Measurements from ENCODE around the gene BIN2. TPM values are rescaled to one million over a fixed set of nuclear protein-coding genes. Genes with fewer than 3 reads are reported as not detected.
"Not testable (repeated sequence)": the region's sequence is repeated elsewhere in the genome, so short reads cannot be mapped to it uniquely, and the experiment has no call there.

BIN2 gene
- total RNA-seq, 1 donor from 2014 or later: 181 TPM

DNA sequence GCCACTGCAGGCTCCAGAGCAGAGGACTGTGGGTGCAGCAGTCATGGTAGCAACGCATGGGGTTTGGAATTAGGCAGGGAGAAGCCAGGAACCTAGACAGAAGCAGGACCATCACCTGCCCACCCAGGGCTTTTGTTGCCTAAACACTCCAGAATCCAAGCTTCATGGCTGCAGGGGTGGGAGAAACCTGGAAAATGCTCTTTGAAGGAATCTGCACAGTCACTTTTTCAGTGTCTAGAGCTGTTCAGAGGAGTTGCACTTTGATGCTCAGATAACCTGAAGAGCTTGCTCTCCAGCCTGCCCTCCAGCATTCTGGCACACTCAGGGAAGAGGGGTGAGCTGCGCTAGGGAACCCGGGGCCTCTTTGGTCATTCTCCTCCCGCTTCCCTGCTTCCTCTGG is 24.1 kb upstream of the BIN2 start:
- intact Hi-C loops (cut with micrococcal nuclease): no loop called here

- intact Hi-C loops (cut with micrococcal nuclease): no loop called here
These were observed 22.6 kb upstream of the BIN2 start, which contains the start of gene CELA1 for GRCh38 chr12:51346581-51346980. Gene CELA1, minus strand, starts transcription at chr12:51346679. Its CDS starts 41 bp downstream, at chr12:51346638.

- intact Hi-C loops (cut with micrococcal nuclease): no loop called here
These were observed 21.7 kb upstream of the BIN2 start for GRCh38 chr12:51345681-51346080.

- intact Hi-C loops (cut with micrococcal nuclease): loop anchor here (5.0 kb wide), 2 partner anchors 36 to 316 kb away; partner anchors contain the start of gene SLC11A2
These were observed 19.2 kb upstream of the BIN2 start for GRCh38 chr12:51343201-51343600.

- intact Hi-C loops (cut with micrococcal nuclease): loop anchor here (5.0 kb wide), 2 partner anchors 35 to 315 kb away; partner anchors contain the start of gene SLC11A2
These were observed 18.4 kb upstream of the BIN2 start for GRCh38 chr12:51342416-51342815.

DNA sequence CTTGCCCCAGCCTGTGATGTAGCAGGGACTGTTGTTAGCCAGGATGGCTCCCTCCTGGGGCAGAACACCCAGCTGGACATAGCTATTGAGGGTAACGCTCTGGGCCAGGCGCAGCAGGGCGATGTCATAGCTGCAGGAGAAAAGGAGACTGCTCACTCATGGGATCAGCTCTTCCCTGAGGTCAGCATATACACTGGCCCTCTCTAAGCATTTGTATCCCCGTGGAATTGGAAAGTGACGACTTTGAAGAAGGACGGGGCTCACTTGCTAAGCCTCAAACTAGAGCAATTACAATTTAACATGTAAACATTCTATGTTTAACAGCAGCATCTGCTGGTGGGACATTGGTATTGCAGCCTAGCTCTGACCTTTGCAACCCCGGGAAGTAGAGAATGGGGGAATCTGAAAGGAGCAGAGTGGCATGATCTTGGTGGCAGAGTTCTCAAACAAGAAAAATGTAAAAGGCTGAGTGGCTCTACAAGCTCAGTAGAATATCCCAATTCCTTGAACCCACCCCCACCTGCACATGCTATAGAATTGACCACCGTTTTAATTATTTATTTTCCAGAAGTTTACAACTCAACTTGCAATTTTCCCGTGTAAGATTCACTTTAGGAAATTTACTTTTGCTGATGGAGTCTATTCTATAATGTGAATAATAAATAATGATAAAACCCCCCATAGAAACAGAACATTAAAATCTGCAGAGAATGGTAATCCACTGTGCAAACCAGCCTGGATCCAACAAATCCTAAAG is 17.5 kb upstream of the BIN2 start:
- intact Hi-C loops (cut with micrococcal nuclease): loop anchor here (1.0 to 5.0 kb wide), 14 partner anchors 14 to 576 kb away; partner anchors contain the start of genes CSRNP2, DAZAP2, LETMD1 and POU6F1

DNA sequence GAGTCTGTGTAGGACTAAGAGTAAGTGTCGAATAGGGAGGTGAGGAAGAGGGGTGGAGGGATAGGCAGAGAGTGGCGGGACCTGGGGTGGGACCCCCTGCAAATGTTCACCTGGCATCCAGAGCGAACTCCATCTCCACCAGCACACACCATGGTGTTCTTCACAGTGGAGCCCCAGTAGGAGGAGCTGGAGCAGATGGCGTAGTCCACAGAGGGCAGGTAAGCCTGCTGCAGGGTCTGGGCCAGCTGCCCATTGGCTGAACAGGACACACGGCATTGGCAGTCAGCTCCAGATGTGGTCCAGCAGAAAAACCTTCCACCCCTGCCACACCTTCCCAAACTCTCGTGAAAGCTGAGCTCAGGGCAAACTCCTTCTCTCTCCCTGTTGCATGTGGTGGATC is 15.8 kb upstream of the BIN2 start:
- intact Hi-C loops (cut with micrococcal nuclease): loop anchor here (5.0 kb wide), 2 partner anchors 32 to 312 kb away; partner anchors contain the start of gene SLC11A2

GRCh38 chr12:51337336-51337735 is 13.4 kb upstream of the BIN2 start:
- intact Hi-C loops (cut with micrococcal nuclease): not testable (repeated sequence)

- intact Hi-C loops (cut with micrococcal nuclease): no loop called here
These were observed 12.0 kb upstream of the BIN2 start for GRCh38 chr12:51335931-51336330.

GRCh38 chr12:51334764-51335163 is 10.8 kb upstream of the BIN2 start:
- intact Hi-C loops (cut with micrococcal nuclease): no loop called here

DNA sequence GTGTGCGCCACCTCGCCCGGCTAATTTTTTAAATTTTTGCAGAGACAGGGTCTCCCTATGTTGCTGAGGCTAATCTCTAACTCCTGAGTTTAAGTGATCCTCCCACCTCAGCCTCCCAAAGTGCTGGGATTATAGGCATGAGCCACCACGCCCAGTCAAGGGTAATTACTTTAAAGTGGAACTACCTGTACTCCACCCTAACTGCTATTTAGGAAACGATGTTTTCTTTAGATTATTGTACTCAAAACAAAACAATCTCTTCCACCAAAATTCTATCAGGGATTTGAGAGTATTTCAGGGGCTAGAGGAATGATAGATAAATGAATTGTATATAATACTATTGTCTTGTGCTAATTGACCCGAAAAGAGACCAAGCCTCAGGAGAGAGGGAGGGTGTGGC is 9.6 kb upstream of the BIN2 start:
- intact Hi-C loops (cut with micrococcal nuclease): no loop called here

- intact Hi-C loops (cut with micrococcal nuclease): loop anchor here (1.0 kb wide), 1 partner anchor 11 kb away; no protein-coding TSS in a partner anchor
These were observed 6.2 kb upstream of the BIN2 start for GRCh38 chr12:51330186-51330585.

- intact Hi-C loops (cut with micrococcal nuclease): loop anchor here (1.0 to 10.0 kb wide), 3 partner anchors 10 to 825 kb away; partner anchors contain the start of genes DIP2B and SMAGP
These were observed 5.8 kb upstream of the BIN2 start for GRCh38 chr12:51329742-51330141.

GRCh38 chr12:51328587-51328986 is 4.6 kb upstream of the BIN2 start:
- intact Hi-C loops (cut with micrococcal nuclease): loop anchor here (10.0 kb wide), 2 partner anchors 54 to 824 kb away; partner anchors contain the start of genes DIP2B and SMAGP

DNA sequence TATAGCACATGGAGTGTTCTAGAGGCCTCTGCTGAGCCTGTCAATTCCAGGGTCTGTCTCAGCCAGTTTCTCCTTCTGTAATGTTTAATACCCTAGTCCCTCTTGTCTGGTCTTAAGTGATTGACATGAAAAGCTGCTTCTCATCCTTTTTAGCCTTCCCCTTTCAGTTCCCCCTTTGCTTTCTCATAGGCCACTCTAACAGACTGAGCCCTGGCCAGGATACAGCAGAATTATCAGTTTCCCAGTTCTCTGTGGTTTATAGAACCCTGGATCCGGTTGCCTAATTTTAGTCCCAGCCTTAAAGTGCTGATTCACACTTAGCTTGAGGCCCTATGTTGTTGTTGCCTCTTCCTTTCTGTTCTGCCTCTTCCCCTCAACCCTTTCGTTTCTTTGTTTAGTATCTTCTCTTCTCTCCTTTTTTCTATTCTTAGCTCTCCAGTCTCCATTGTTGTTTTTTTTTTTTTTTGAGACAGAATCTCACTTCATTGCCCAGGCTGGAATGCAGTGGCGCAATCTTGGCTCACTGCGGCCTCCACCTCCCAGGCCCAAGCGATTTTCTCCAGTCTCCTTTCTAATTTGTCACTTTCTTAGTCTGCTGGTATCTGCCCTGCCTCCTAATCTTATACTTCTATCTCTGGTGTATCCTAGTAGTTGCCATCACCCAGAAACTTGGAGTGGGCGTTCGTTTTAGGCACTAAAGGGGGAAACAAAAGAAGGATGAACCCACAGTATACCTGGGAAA is 2.9 kb upstream of the BIN2 start:
- intact Hi-C loops (cut with micrococcal nuclease): loop anchor here (1.0 to 10.0 kb wide), 5 partner anchors 14 to 822 kb away; partner anchors contain the start of genes ATF1, CSRNP2, DIP2B and SMAGP

DNA sequence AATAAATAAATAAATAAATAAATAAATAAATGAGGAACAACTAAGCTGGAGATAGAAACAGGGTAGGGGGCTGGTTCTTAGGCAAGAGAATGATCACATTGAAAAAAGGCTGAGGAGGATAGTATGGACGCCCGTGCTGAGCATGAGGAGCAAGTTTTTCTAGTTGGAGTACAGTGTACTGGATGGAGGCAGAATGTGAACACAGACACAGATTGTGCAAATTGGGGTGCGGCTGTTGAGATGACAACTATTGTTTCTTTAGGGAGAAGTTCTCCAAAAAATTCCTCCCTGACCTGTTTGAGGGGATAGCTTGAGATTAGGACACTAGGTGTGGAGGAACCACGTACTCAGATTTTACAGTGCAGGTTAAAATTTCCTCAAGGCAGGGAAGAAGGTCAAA is 979 bp upstream of the BIN2 start:
- intact Hi-C loops (cut with micrococcal nuclease): loop anchor here (10.0 kb wide), 2 partner anchors 50 to 820 kb away; partner anchors contain the start of genes DIP2B and SMAGP

- intact Hi-C loops (cut with micrococcal nuclease): loop anchor here (1.0 to 10.0 kb wide), 5 partner anchors 18 to 819 kb away; partner anchors contain the start of genes DIP2B, LETMD1 and SMAGP
These were observed 535 bp downstream of the BIN2 start for GRCh38 chr12:51323317-51323960.

DNA sequence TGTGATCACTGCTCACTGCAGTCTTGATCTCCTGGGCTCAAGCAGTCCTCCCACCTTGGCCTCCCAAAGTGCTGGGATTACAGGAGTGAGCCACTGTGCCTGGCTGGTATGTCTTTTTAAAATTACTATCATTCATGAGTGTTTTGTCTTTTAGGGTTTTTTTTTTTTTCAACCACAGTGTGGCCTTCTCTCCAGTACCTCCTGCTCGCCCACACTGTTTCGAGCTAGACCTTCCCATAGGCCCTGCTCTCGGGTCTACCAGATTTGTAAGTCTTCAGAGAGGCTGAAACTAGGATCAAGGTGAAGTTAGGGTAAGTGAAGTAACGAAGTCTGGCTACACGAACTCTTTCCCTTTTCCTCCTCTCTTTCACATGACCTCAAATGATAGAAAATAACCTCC is 1.5 kb downstream of the BIN2 start:
- intact Hi-C loops (cut with micrococcal nuclease): loop anchor here (1.0 to 10.0 kb wide), 4 partner anchors 46 to 818 kb away; partner anchors contain the start of genes DIP2B and SMAGP

DNA sequence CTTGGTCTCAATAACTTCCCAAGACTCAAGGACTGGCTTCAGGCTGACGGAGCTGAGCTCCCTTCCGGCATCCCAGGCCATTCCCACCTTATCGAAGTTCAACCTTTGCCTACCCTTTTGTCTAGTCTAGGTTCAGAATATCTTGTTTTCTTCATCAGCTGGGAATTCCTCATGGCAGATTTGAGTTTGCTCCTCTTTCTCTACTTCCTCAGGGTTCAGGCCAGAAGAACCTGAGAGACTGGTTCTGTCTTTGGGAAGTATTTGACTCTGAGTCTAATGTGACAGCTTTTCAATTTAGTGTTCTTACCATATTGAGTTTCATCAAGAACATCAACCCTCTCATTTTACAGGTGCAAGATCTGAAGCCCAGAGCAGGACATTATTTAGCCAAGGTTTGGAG is 2.1 kb downstream of the BIN2 start:
- intact Hi-C loops (cut with micrococcal nuclease): loop anchor here (1.0 to 10.0 kb wide), 4 partner anchors 47 to 817 kb away; partner anchors contain the start of genes DIP2B and SMAGP

- intact Hi-C loops (cut with micrococcal nuclease): loop anchor here (10.0 kb wide), 2 partner anchors 46 to 816 kb away; partner anchors contain the start of genes DIP2B and SMAGP
These were observed 3.2 kb downstream of the BIN2 start for GRCh38 chr12:51320695-51321320.

Measured in T-helper 1 cell treated with Interleukin-12 subunit alpha and Interleukin-12 subunit beta and Interleukin-4 antibody, amounts not matched to agents 30 ng/mL and 1 ng/mL, for 36 hours (primary cell).